ENCODE data around the gene CDC42BPB. TPM values are rescaled to one million over a fixed set of nuclear protein-coding genes. Genes with fewer than 3 reads are reported as not detected.

The CDC42BPB gene
- total RNA-seq, 1 experiment from 2014 or later = 82.7 TPM

GRCh38 chr14:103097244-103097993 is 40.1 kb upstream of the CDC42BPB start:
- no peak overlapping the region for H3K4me3 Mint-ChIP-seq (ENCODE audit: unreplicated experiment)
- H3K9me3 Mint-ChIP-seq (ENCODE audit: unreplicated experiment) = no peaks in the 10 kb centered on the region
- no peaks in the 10 kb centered on the region for H3K36me3 Mint-ChIP-seq (ENCODE audit: insufficient read depth, unreplicated experiment)
- no TSS peak for BruUV-seq (replicated peaks)
- no peaks in the 10 kb centered on the region for H3K27me3 Mint-ChIP-seq (ENCODE audit: insufficient read depth, unreplicated experiment)
- TF ChIP-seq CTCF (IDR thresholded peaks at IDR 0.05; ENCODE audit: unreplicated experiment) = no peak
- ChIA-PET POLR2A (no interaction called here), CTCF (interaction anchor here (0.7 to 2.1 kb wide), 4 partner anchors 8 to 23 kb away, joined by 4 to 31 read pairs (median 5); no protein-coding TSS in a partner anchor)
- no peak overlapping the region for H3K27ac Mint-ChIP-seq (ENCODE audit: low read depth, unreplicated experiment)
- no peak for DNase-seq (ENCODE audit: unreplicated experiment)
- intact Hi-C loops (cut with micrococcal nuclease) = no loop called here
- H3K4me1 Mint-ChIP-seq (ENCODE audit: insufficient read depth, unreplicated experiment) = no peaks in the 10 kb centered on the region

DNA sequence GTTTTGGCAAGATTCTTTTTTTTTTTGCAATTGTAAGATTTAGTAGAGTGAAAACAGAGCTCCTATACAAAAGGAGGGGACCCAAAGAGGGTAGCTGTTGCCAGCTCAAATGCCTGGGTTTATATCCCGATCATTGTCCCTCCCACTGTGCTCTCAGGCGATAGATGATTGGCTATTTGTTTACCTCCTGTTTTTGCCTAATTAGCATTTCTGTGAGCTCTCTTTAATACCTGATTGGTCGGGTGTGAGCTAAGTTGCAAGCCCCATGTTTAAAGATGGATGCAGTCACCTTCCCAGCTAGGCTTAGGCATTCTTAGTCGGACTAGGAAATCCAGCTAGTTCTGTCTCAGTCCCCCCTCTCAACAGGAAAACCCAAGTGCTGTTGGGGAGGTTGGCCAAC is 39.0 kb upstream of the CDC42BPB start:
- Mint-ChIP-seq H3K4me3 (ENCODE audit: unreplicated experiment) (no peak overlapping the region), H3K27ac (ENCODE audit: low read depth, unreplicated experiment) (no peak overlapping the region), H3K4me1 (ENCODE audit: insufficient read depth, unreplicated experiment) (no peaks in the 10 kb centered on the region), H3K9me3 (ENCODE audit: unreplicated experiment) (no peaks in the 10 kb centered on the region), H3K27me3 (ENCODE audit: insufficient read depth, unreplicated experiment) (no peaks in the 10 kb centered on the region), H3K36me3 (ENCODE audit: insufficient read depth, unreplicated experiment) (no peaks in the 10 kb centered on the region)
- TF ChIP-seq CTCF (IDR thresholded peaks at IDR 0.05; ENCODE audit: unreplicated experiment) = no peak
- BruUV-seq (replicated peaks) = no TSS peak
- no peak for DNase-seq (ENCODE audit: unreplicated experiment)
- ChIA-PET CTCF (interaction anchor here (1.1 to 2.1 kb wide), 3 partner anchors 9 to 198 kb away, joined by 3 to 31 read pairs (median 4); no protein-coding TSS in a partner anchor), POLR2A (interaction anchor here (0.6 to 1.3 kb wide), 2 partner anchors 22 to 52 kb away, joined by 3 to 4 read pairs; no protein-coding TSS in a partner anchor)
- intact Hi-C loops (cut with micrococcal nuclease) = no loop called here

GRCh38 chr14:103095210-103095778 is 37.9 kb upstream of the CDC42BPB start:
- Mint-ChIP-seq H3K4me1 (ENCODE audit: insufficient read depth, unreplicated experiment) (no peaks in the 10 kb centered on the region), H3K4me3 (ENCODE audit: unreplicated experiment) (no peak overlapping the region), H3K36me3 (ENCODE audit: insufficient read depth, unreplicated experiment) (no peaks in the 10 kb centered on the region), H3K27me3 (ENCODE audit: insufficient read depth, unreplicated experiment) (no peaks in the 10 kb centered on the region), H3K9me3 (ENCODE audit: unreplicated experiment) (no peaks in the 10 kb centered on the region), H3K27ac (ENCODE audit: low read depth, unreplicated experiment) (no peak overlapping the region)
- TF ChIP-seq CTCF (IDR thresholded peaks at IDR 0.05; ENCODE audit: unreplicated experiment) = no peak
- intact Hi-C loops (cut with micrococcal nuclease) = no loop called here
- ChIA-PET POLR2A (interaction anchor here (0.6 to 1.3 kb wide), 2 partner anchors 19 to 21 kb away, joined by 3 to 4 read pairs; no protein-coding TSS in a partner anchor), CTCF (interaction anchor here (1.1 to 2.1 kb wide), 3 partner anchors 10 to 199 kb away, joined by 3 to 31 read pairs (median 4); no protein-coding TSS in a partner anchor)
- no TSS peak for BruUV-seq (replicated peaks)
- no peak for DNase-seq (ENCODE audit: unreplicated experiment)

DNA sequence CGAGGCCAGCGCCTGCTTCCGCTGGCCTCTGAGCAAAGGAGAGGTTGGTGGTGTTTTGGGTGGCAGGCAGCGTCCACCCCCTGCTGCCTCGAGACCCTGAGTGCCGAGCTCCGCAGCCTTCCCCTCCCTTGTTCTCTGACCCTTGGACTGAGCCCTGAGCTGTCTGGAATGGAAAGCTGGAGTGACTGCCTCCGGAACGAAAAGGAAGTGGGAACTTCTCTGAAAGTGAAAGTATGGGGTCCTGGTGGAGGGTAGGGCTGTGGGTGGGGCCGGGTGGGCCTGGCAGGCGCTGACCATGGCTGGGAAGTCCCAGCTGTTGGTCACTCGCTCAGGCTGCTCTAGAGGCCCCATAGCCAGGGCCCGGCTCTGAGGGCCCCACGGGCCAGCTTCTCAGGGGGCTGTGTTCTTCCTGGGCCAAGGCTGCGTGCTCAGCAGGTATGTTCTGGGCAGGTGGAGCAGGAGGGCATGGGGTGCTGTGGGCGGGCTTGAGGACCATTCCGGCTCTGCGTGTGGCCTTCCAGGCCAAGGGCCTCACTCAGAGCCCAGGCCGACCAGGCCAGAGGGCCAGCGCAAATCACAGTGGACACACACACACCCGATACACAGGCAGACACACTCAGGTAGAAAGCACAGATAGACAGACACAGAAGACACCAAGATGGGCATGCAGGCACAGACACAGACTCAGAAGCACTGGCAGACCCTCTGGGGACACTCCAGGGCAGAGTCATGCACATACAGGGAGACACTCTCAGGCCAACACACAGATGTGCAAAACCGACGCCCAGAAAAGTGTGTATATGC is 37.3 kb upstream of the CDC42BPB start, which contains the start of gene EXOC3L4:
EXOC3L4 (plus strand) TSS at position 320 of the 804 bp plus-strand sequence. CDS start 5,495 bp downstream, outside the sequence.
- H3K27ac Mint-ChIP-seq (ENCODE audit: low read depth, unreplicated experiment) = no peak within 1 kb of the TSS
- H3K36me3 Mint-ChIP-seq (ENCODE audit: insufficient read depth, unreplicated experiment) = no peaks in the 10 kb centered on the region
- CTCF ChIA-PET = no interaction called here
- H3K4me1 Mint-ChIP-seq (ENCODE audit: insufficient read depth, unreplicated experiment) = no peaks in the 10 kb centered on the region
- intact Hi-C loops (cut with micrococcal nuclease) = no loop called here
- no peak within 1 kb of the TSS for H3K4me3 Mint-ChIP-seq (ENCODE audit: unreplicated experiment)
- POLR2A ChIA-PET = interaction anchor here (0.6 kb wide), 1 partner anchor 18 kb away, joined by 3 read pairs; no protein-coding TSS in a partner anchor
- no peaks in the 10 kb centered on the region for H3K9me3 Mint-ChIP-seq (ENCODE audit: unreplicated experiment)
- DNase-seq (ENCODE audit: unreplicated experiment) = no peak
- BruUV-seq (replicated peaks) = no TSS peak
- no peaks in the 10 kb centered on the region for H3K27me3 Mint-ChIP-seq (ENCODE audit: insufficient read depth, unreplicated experiment)
- no peak for TF ChIP-seq CTCF (IDR thresholded peaks at IDR 0.05; ENCODE audit: unreplicated experiment)

Measured in MCF 10A (cell line).